PC-9 (cell line): ENCODE measurements around the gene MCM3. TPM values are rescaled to one million over a fixed set of nuclear protein-coding genes. Genes with fewer than 3 reads are reported as not detected.

Experiments
- Bru-seq: library from RNA; stranded (reverse); fragments of 400-500 nt; gene quantifications from one replicate; lab custom pipeline; 2021; lab: Mats Ljungman, UMichigan
- BruChase-seq, 2 experiments: library from RNA; stranded (reverse); fragments of 400-500 nt; gene quantifications; one replicate each; lab custom pipeline; 2021; lab: Mats Ljungman, UMichigan
- BruUV-seq: library from RNA; stranded (reverse); fragments of 400-500 nt; replicated peaks from 2 replicates; lab custom pipeline; 2021; lab: Mats Ljungman, UMichigan
- CTCF ChIA-PET: fragments of 300-600 bp; sonication (Branson Sonifier 250); formaldehyde crosslinking; loops from one replicate; lab custom pipeline; 2022; ENCODE audit warnings: antibody characterized with exemption; lab: Charles Lee
- POLR2A ChIA-PET: fragments of 300-600 bp; sonication (Branson Sonifier 250); formaldehyde crosslinking; loops from one replicate; lab custom pipeline; 2022; ENCODE audit warnings: antibody characterized with exemption; ENCODE audit not compliant: unreplicated experiment; lab: Charles Lee
- DNase-seq, 2 experiments: peaks; one replicate each; pipeline versions ENCODE4 v3.0.0 to v3.0.0-alpha.2; 2015 to 2022; ENCODE audit warnings: mixed read lengths in 1 of 2
- H2AFZ ChIP-seq: fragments of 200-600 bp; sonication (generic); 2 replicates; pipeline ENCODE4 v1.8.1; 2017; ENCODE audit warnings: antibody characterized with exemption
- H3F3A ChIP-seq: fragments of 200-600 bp; sonication (generic); 2 replicates; pipeline ENCODE4 v1.8.1; 2017; ENCODE audit warnings: antibody characterized with exemption, mild to moderate bottlenecking, low read depth; ENCODE audit not compliant: insufficient read depth
- H3K27ac ChIP-seq: fragments of 200-600 bp; sonication (generic); 2 replicates; pipeline ENCODE4 v1.6.1; 2016; ENCODE audit warnings: mixed run types
- H3K27me3 ChIP-seq: fragments of 200-600 bp; sonication (generic); 2 replicates; pipeline ENCODE4 v1.6.1; 2016; ENCODE audit warnings: low read depth, mixed run types; ENCODE audit not compliant: insufficient read depth
- H3K36me3 ChIP-seq: fragments of 200-600 bp; sonication (generic); 2 replicates; pipeline ENCODE4 v1.6.1; 2016; ENCODE audit warnings: low read depth, mixed run types
- H3K4me1 ChIP-seq: fragments of 200-600 bp; sonication (generic); replicated peaks from 2 replicates; pipeline ENCODE4 v1.6.1; 2016; ENCODE audit warnings: mixed run types; ENCODE audit not compliant: insufficient read depth
- H3K4me2 ChIP-seq: fragments of 200-600 bp; sonication (generic); 2 replicates; pipeline ENCODE4 v1.6.1; 2017; ENCODE audit warnings: mixed run types
- H3K4me3 ChIP-seq: fragments of 200-600 bp; sonication (generic); 2 replicates; pipeline ENCODE4 v1.6.1; 2016; ENCODE audit warnings: mixed run types
- H3K79me2 ChIP-seq: fragments of 200-600 bp; sonication (generic); 2 replicates; pipeline ENCODE4 v1.6.1; 2017; ENCODE audit warnings: low read depth, mixed run types
- H3K9me2 ChIP-seq: fragments of 200-600 bp; sonication (generic); 2 replicates; pipeline ENCODE4 v1.8.1; 2017; ENCODE audit warnings: mild to moderate bottlenecking; ENCODE audit not compliant: insufficient read depth
- H3K9me3 ChIP-seq: fragments of 200-600 bp; sonication (generic); 2 replicates; pipeline ENCODE4 v1.8.1; 2016; ENCODE audit warnings: low read depth; ENCODE audit not compliant: insufficient read depth
- H4K20me1 ChIP-seq: fragments of 200-600 bp; sonication (generic); 2 replicates; pipeline ENCODE4 v1.8.1; 2017; ENCODE audit not compliant: insufficient read depth
- CTCF ChIP-seq: fragments of 200-600 bp; sonication (generic); conservative IDR thresholded peaks from 2 replicates; pipeline ENCODE4 v1.6.1; 2017; ENCODE audit warnings: mixed run types, antibody characterized with exemption, mild to moderate bottlenecking, moderate library complexity
- EZH2 ChIP-seq: fragments of 200-600 bp; sonication (generic); IDR thresholded peaks from 2 replicates; pipeline ENCODE4 v1.8.0; 2017; ENCODE audit warnings: antibody characterized with exemption, low read depth
- intact Hi-C: fragments of 100-400 bp; cut with micrococcal nuclease; formaldehyde crosslinking; loops from one replicate; pipeline ENCODE4 v1.10.0; 2022; ENCODE audit not compliant: unreplicated experiment
- long read RNA-seq: library from polyadenylated mRNA; stranded (forward); transcript quantifications from one replicate; pipeline ENCODE4 v2.0.0, GENCODE V29; 2022
- total RNA-seq: library from RNA; stranded (reverse); gene quantifications from 2 replicates; pipeline ENCODE4 v1.2.3, GENCODE V29; 2021

The MCM3 gene
- 90.9 and 111 TPM in 2 replicates for total RNA-seq
- Bru-seq, nascent RNA, result percentile 94 among the genes with signal in this experiment
- percentile 83 among the genes with signal in this experiment for BruChase-seq, experiment 1, labeled RNA remaining after a 2-hour chase
- BruChase-seq, experiment 2, labeled RNA remaining after a 6-hour chase, result percentile 95 among the genes with signal in this experiment
- long read RNA-seq, transcript MCM3-201 (17 exons, 3,083 nt), result major isoform, 266 of 375 reads
- long read RNA-seq, partial matches to known transcripts, result 58 of 375 reads
- long read RNA-seq, other reads (novel, unspliced or antisense), result 47 of 375 reads

GRCh38 chr6:52284460-52285176 is at the start of gene MCM3:
MCM3 (minus strand) TSS chr6:52284742; CDS start chr6:52284674, 68 bp downstream.
- peak within 1 kb of the TSS; percentile 89 for H2AFZ ChIP-seq
- H3F3A ChIP-seq, result no peaks in the 10 kb centered on the region; the same call in none of the 2 replicates
- peak within 1 kb of the TSS; percentile 88 for H3K4me2 ChIP-seq
- no TSS peak for BruUV-seq
- peaks cover 28% of the 10 kb centered on the region for H3K79me2 ChIP-seq
- no peaks in the 10 kb centered on the region for H3K9me3 ChIP-seq
- peak; percentile 97 to 98 for DNase-seq
- peaks cover 21% of the 10 kb centered on the region for H3K4me1 ChIP-seq
- no peaks in the 10 kb centered on the region for H3K9me2 ChIP-seq
- peaks cover 16% of the 10 kb centered on the region; the same call in 1 of the 2 replicates for H3K36me3 ChIP-seq
- ChIA-PET POLR2A (interaction anchor here (0.5 to 0.7 kb wide), 4 partner anchors 31 to 310 kb away, joined by 3 to 6 read pairs (median 4); no protein-coding TSS in a partner anchor), CTCF (interaction anchor here (1.2 to 2.0 kb wide), 4 partner anchors 20 to 115 kb away, joined by 3 to 8 read pairs (median 4); no protein-coding TSS in a partner anchor)
- peak within 1 kb of the TSS; percentile 72 for H3K4me3 ChIP-seq
- intact Hi-C loops, result loop anchor here (1.0 to 2.0 kb wide), 3 partner anchors 68 to 386 kb away; partner anchors contain the start of gene TMEM14A
- H3K27ac ChIP-seq, result peak within 1 kb of the TSS; percentile 49
- no peak for TF ChIP-seq EZH2
- TF ChIP-seq CTCF, result no peak
- H3K27me3 ChIP-seq, result no peaks in the 10 kb centered on the region
- H4K20me1 ChIP-seq, result peaks cover 6% of the 10 kb centered on the region; the same call in 1 of the 2 replicates

GRCh38 chr6:52333840-52334200 is 49.3 kb upstream of the MCM3 start:
- CTCF ChIA-PET, result interaction anchor here (0.5 kb wide), 1 partner anchor 826 kb away, joined by 3 read pairs; no protein-coding TSS in a partner anchor
- H3K79me2 ChIP-seq, result no peaks in the 10 kb centered on the region
- peaks cover 40% of the 10 kb centered on the region for H3K4me1 ChIP-seq
- intact Hi-C loops, result no loop called here
- H3K4me3 ChIP-seq, result no peak overlapping the region
- BruUV-seq, result no TSS peak
- H2AFZ ChIP-seq, result no peak overlapping the region
- POLR2A ChIA-PET, result interaction anchor here (0.7 kb wide), 1 partner anchor 51 kb away, joined by 4 read pairs; no protein-coding TSS in a partner anchor
- H3K27me3 ChIP-seq, result no peaks in the 10 kb centered on the region
- H3K36me3 ChIP-seq, result no peaks in the 10 kb centered on the region
- peak overlapping the region; percentile 51 for H3K4me2 ChIP-seq
- peak overlapping the region; percentile 14; the same call in 1 of the 2 replicates for H3K27ac ChIP-seq
- no peaks in the 10 kb centered on the region for H3K9me2 ChIP-seq
- no peaks in the 10 kb centered on the region for H4K20me1 ChIP-seq
- H3F3A ChIP-seq, result peaks cover 19% of the 10 kb centered on the region; the same call in 1 of the 2 replicates
- H3K9me3 ChIP-seq, result no peaks in the 10 kb centered on the region
- TF ChIP-seq CTCF (no peak), EZH2 (no peak)
- DNase-seq, result peak in 1 of 2 experiments; percentile 6

GRCh38 chr6:52331793-52332457 is 47.4 kb upstream of the MCM3 start:
- H3K4me1 ChIP-seq, result peaks cover 37% of the 10 kb centered on the region
- no peak for DNase-seq
- CTCF ChIA-PET, result no interaction called here
- BruUV-seq, result no TSS peak
- intact Hi-C loops, result no loop called here
- POLR2A ChIA-PET, result no interaction called here
- TF ChIP-seq EZH2 (no peak), CTCF (no peak)
- no peaks in the 10 kb centered on the region for H3K27me3 ChIP-seq
- H3K4me2 ChIP-seq, result no peak overlapping the region
- H3F3A ChIP-seq, result peaks cover 19% of the 10 kb centered on the region; the same call in 1 of the 2 replicates
- H3K79me2 ChIP-seq, result no peaks in the 10 kb centered on the region
- H4K20me1 ChIP-seq, result no peaks in the 10 kb centered on the region
- H3K9me2 ChIP-seq, result no peaks in the 10 kb centered on the region
- no peaks in the 10 kb centered on the region for H3K36me3 ChIP-seq
- no peak overlapping the region for H3K27ac ChIP-seq
- H2AFZ ChIP-seq, result no peak overlapping the region
- no peak overlapping the region for H3K4me3 ChIP-seq
- H3K9me3 ChIP-seq, result no peaks in the 10 kb centered on the region
